OCI-LY7 (cell line): ENCODE results near the gene GPR61. TPM values are rescaled to one million over a fixed set of nuclear protein-coding genes. Genes with fewer than 3 reads are reported as not detected.

Experiments
- BruUV-seq: library from RNA; stranded (reverse); fragments of 400-500 nt; replicated peaks from 2 replicates; lab custom pipeline; 2021; lab: Mats Ljungman, UMichigan
- CTCF ChIA-PET: fragments of 300-600 bp; sonication (Branson Sonifier 250); formaldehyde crosslinking; loops from one replicate; lab custom pipeline; 2022; ENCODE audit warnings: antibody characterized with exemption; ENCODE audit not compliant: unreplicated experiment; lab: Charles Lee
- POLR2A ChIA-PET: fragments of 300-600 bp; sonication (Branson Sonifier 250); formaldehyde crosslinking; loops from one replicate; lab custom pipeline; 2022; ENCODE audit warnings: antibody characterized with exemption; lab: Charles Lee
- DNase-seq: peaks from one replicate; pipeline ENCODE4 v3.0.0-alpha.2; 2015; ENCODE audit warnings: low spot score
- H2AFZ ChIP-seq: fragments of 200-600 bp; sonication (generic), shearing (Covaris generic); 2 replicates; pipeline ENCODE4 v1.6.1; 2014; ENCODE audit warnings: mild to moderate bottlenecking, antibody characterized with exemption, low read length, moderate library complexity
- H3K27ac ChIP-seq: fragments of 200-600 bp; sonication (generic); 2 replicates; pipeline ENCODE4 v1.5.1; 2014; ENCODE audit warnings: mixed run types, low read depth, mild to moderate bottlenecking, moderate library complexity, low read length, inconsistent platforms; ENCODE audit not compliant: poor library complexity, severe bottlenecking
- H3K36me3 ChIP-seq: fragments of 200-600 bp; sonication (generic); 2 replicates; pipeline ENCODE4 v1.6.1; 2014; ENCODE audit warnings: mild to moderate bottlenecking, antibody characterized with exemption, low read length, moderate library complexity, mixed read lengths; ENCODE audit not compliant: insufficient read depth
- H3K4me1 ChIP-seq: fragments of 200-600 bp; sonication (generic); 2 replicates; pipeline ENCODE4 v1.5.1; 2014; ENCODE audit warnings: mild to moderate bottlenecking, low read length; ENCODE audit not compliant: insufficient read depth, poor library complexity, severe bottlenecking
- H3K4me2 ChIP-seq: fragments of 200-600 bp; sonication (generic); 2 replicates; pipeline ENCODE4 v1.6.1; 2014; ENCODE audit warnings: mild to moderate bottlenecking, low read length
- H3K4me3 ChIP-seq: fragments of 200-600 bp; sonication (generic); 2 replicates; pipeline ENCODE4 v1.5.1; 2014; ENCODE audit warnings: mild to moderate bottlenecking, low read depth, low read length; ENCODE audit not compliant: poor library complexity, severe bottlenecking
- H3K79me2 ChIP-seq: fragments of 200-600 bp; sonication (generic); 2 replicates; pipeline ENCODE4 v1.6.1; 2016; ENCODE audit warnings: low read depth, mild to moderate bottlenecking, low read length, moderate library complexity, mixed read lengths; ENCODE audit not compliant: insufficient read depth
- H3K9me2 ChIP-seq: fragments of 200-600 bp; sonication (generic); 2 replicates; pipeline ENCODE4 v1.6.1; 2016; ENCODE audit warnings: mild to moderate bottlenecking, low read length, mixed read lengths; ENCODE audit not compliant: insufficient read depth
- H3K9me3 ChIP-seq: fragments of 200-600 bp; sonication (generic); 2 replicates; pipeline ENCODE4 v1.6.1; 2014; ENCODE audit warnings: mild to moderate bottlenecking, mixed run types, low read length, mixed read lengths
- H4K20me1 ChIP-seq: fragments of 200-600 bp; sonication (generic); 2 replicates; pipeline ENCODE4 v1.6.1; 2014; ENCODE audit warnings: mild to moderate bottlenecking, antibody characterized with exemption, low read length, moderate library complexity, mixed read lengths; ENCODE audit not compliant: insufficient read depth
- CTCF ChIP-seq: fragments of 200-600 bp; sonication (generic); conservative IDR thresholded peaks from 2 replicates; pipeline ENCODE4 v1.5.1; 2014; ENCODE audit warnings: mild to moderate bottlenecking, antibody characterized with exemption, low read length, moderate library complexity, mixed read lengths
- EZH2phosphoT487 ChIP-seq: fragments of 200-600 bp; sonication (generic); IDR thresholded peaks from 2 replicates; pipeline ENCODE4 v1.6.1; 2018; ENCODE audit warnings: low read depth, borderline replicate concordance, mild to moderate bottlenecking, mixed run types, antibody characterized with exemption, low read length, moderate library complexity, mixed read lengths
- intact Hi-C: fragments of 100-400 bp; cut with micrococcal nuclease; formaldehyde crosslinking; loops from one replicate; pipeline ENCODE4 v1.10.0; 2022; ENCODE audit not compliant: unreplicated experiment
- total RNA-seq, 2 experiments: library from RNA; depleted of rRNA in 1 of 2; stranded (reverse); fragments of >200 nt in 1 of 2; shearing (Covaris generic) in 1 of 2; gene quantifications; 2 replicates each; pipeline ENCODE4 v1.2.3, GENCODE V29; 2014 to 2022

The GPR61 gene
- total RNA-seq, 2 experiments from 2014 or later, result not detected

GRCh38 chr1:109548321-109549267, 8.9 kb downstream of the GPR61 start, which contains the start of gene GNAI3:
Gene GNAI3, plus strand, starts transcription at chr1:109548615. Its CDS starts 106 bp downstream, at chr1:109548721.
- H3K36me3 ChIP-seq, result peaks cover 14% of the 10 kb centered on the region
- peak within 1 kb of the TSS; percentile 89 for H2AFZ ChIP-seq
- CTCF ChIA-PET, result interaction anchor here (0.6 to 2.0 kb wide), 6 partner anchors 16 to 436 kb away, joined by 3 to 8 read pairs (median 3); partner anchors contain the start of gene AHCYL1
- H3K27ac ChIP-seq, result peak within 1 kb of the TSS; percentile 79
- POLR2A ChIA-PET, result interaction anchor here (0.8 to 2.7 kb wide), 16 partner anchors 10 to 486 kb away, joined by 3 to 14 read pairs (median 3); partner anchors contain the start of genes AHCYL1, AMPD2, ATXN7L2 and GNAT2
- H3K4me1 ChIP-seq, result peaks cover 25% of the 10 kb centered on the region
- no peaks in the 10 kb centered on the region for H3K9me3 ChIP-seq
- intact Hi-C loops, result no loop called here
- no peak for TF ChIP-seq EZH2phosphoT487
- H4K20me1 ChIP-seq, result peaks cover 15% of the 10 kb centered on the region
- no peaks in the 10 kb centered on the region for H3K9me2 ChIP-seq
- peaks cover 61% of the 10 kb centered on the region for H3K79me2 ChIP-seq
- DNase-seq, result peak; percentile 97
- BruUV-seq, result no TSS peak
- peak within 1 kb of the TSS; percentile 95 for H3K4me2 ChIP-seq
- H3K4me3 ChIP-seq, result peak within 1 kb of the TSS; percentile 85

- Histone ChIP-seq H3K36me3 (peaks cover 15% of the 10 kb centered on the region), H3K4me3 (no peak overlapping the region), H3K9me3 (no peaks in the 10 kb centered on the region), H3K4me1 (peaks cover 8% of the 10 kb centered on the region), H2AFZ (no peak overlapping the region), H3K9me2 (no peaks in the 10 kb centered on the region), H3K79me2 (peaks cover 91% of the 10 kb centered on the region), H3K27ac (no peak overlapping the region), H4K20me1 (peaks cover 5% of the 10 kb centered on the region; the same call in 1 of the 2 replicates), H3K4me2 (no peak overlapping the region)
- TF ChIP-seq EZH2phosphoT487 (no peak), CTCF (no peak)
- intact Hi-C loops, result no loop called here
- ChIA-PET POLR2A (interaction anchor here (0.7 kb wide), 1 partner anchor 24 kb away, joined by 3 read pairs; no protein-coding TSS in a partner anchor), CTCF (no interaction called here)
- DNase-seq, result no peak
- BruUV-seq, result no TSS peak
Measured at GRCh38 chr1:109556563-109556962, 16.9 kb downstream of the GPR61 start.

GRCh38 chr1:109557520-109557919, 17.8 kb downstream of the GPR61 start:
- intact Hi-C loops, result no loop called here
- Histone ChIP-seq H3K9me3 (no peaks in the 10 kb centered on the region), H3K79me2 (peaks cover 91% of the 10 kb centered on the region), H3K9me2 (no peaks in the 10 kb centered on the region), H3K4me2 (no peak overlapping the region), H3K27ac (no peak overlapping the region), H3K4me1 (peaks cover 8% of the 10 kb centered on the region), H3K4me3 (no peak overlapping the region), H2AFZ (no peak overlapping the region), H4K20me1 (peaks cover 13% of the 10 kb centered on the region; the same call in 1 of the 2 replicates), H3K36me3 (peaks cover 7% of the 10 kb centered on the region)
- ChIA-PET CTCF (no interaction called here), POLR2A (no interaction called here)
- TF ChIP-seq EZH2phosphoT487, result no peak
- no peak for TF ChIP-seq CTCF
- BruUV-seq, result no TSS peak
- no peak for DNase-seq
